B cell (primary cell): ENCODE measurements around the gene NUDT3. TPM values are rescaled to one million over a fixed set of nuclear protein-coding genes. Genes with fewer than 3 reads are reported as not detected.

Experiments used
- ATAC-seq: fragments of 200-7000 bp; cut with Tn5 transposase; one replicate; pipeline ENCODE4 v1.10.0; 2021; ENCODE audit warnings: low read depth, mild to moderate bottlenecking, moderate number of reproducible peaks, moderate library complexity
- CTCF ChIA-PET: fragments of 350-600 bp; sonication (Branson Sonifier 250); formaldehyde crosslinking; loops from one replicate; lab custom pipeline; 2021; ENCODE audit warnings: antibody characterized with exemption, inconsistent platforms; lab: Charles Lee
- POLR2A ChIA-PET: fragments of 350-600 bp; sonication (Branson Sonifier 250); formaldehyde crosslinking; loops from one replicate; lab custom pipeline; 2021; ENCODE audit warnings: antibody characterized with exemption; lab: Charles Lee
- DNase-seq: peaks from one replicate; pipeline ENCODE4 v3.0.0; 2013
- H2AFZ ChIP-seq: 2 replicates; pipeline ENCODE4 v1.6.1; 2012; ENCODE audit warnings: mild to moderate bottlenecking, low read depth, low read length; ENCODE audit not compliant: insufficient read depth, poor library complexity, severe bottlenecking
- H3K27ac ChIP-seq, 2 donors: 1 replicate in 1 of 2; 2 replicates in 1 of 2; pipeline ENCODE4 v1.5.1; 2012 to 2013; ENCODE audit warnings: low read length in 2 of 2, mild to moderate bottlenecking in 2 of 2, moderate library complexity in 1 of 2
- H3K27me3 ChIP-seq, 4 experiments: fragments of 200-600 bp in 1 of 4; sonication (generic) in 1 of 4; replicated peaks in 1 of 4; 1 replicate in 2 of 4; 2 replicates in 2 of 4; pipeline versions ENCODE4 v1.6.1 to v1.7.0; 2013 to 2016; ENCODE audit warnings: low read length in 3 of 4, mild to moderate bottlenecking in 2 of 4, mixed read lengths in 1 of 4, moderate library complexity in 1 of 4; ENCODE audit not compliant: insufficient read depth in 4 of 4, control insufficient read depth in 3 of 4; ENCODE audit errors: control extremely low read depth in 1 of 4
- H3K36me3 ChIP-seq, 2 experiments: replicated peaks in 1 of 2; 1 replicate in 1 of 2; 2 replicates in 1 of 2; pipeline versions ENCODE4 v1.6.1 to v1.7.1; 2013; ENCODE audit warnings: low read length in 1 of 2; ENCODE audit not compliant: insufficient read depth in 2 of 2, control insufficient read depth in 1 of 2; ENCODE audit errors: control extremely low read depth in 1 of 2, extremely low read depth in 1 of 2
- H3K4me1 ChIP-seq, 2 donors: fragments of 200-600 bp in 1 of 2; sonication (generic) in 1 of 2; 1 replicate in 1 of 2; 2 replicates in 1 of 2; pipeline versions ENCODE4 v1.5.1 to v1.6.1; 2013 to 2017; ENCODE audit warnings: low read length in 2 of 2; ENCODE audit not compliant: control insufficient read depth in 2 of 2, insufficient read depth in 2 of 2
- H3K4me2 ChIP-seq: replicated peaks from 2 replicates; pipeline ENCODE3; 2012; ENCODE audit warnings: mild to moderate bottlenecking, low read depth, low read length; ENCODE audit not compliant: poor library complexity, severe bottlenecking
- H3K4me3 ChIP-seq, 5 experiments: fragments of 200-600 bp in 1 of 5; sonication (generic) in 1 of 5; 1 replicate in 3 of 5; 2 replicates in 2 of 5; pipeline versions ENCODE4 v1.5.1 to v1.7.0; 2011 to 2016; ENCODE audit warnings: low read length in 4 of 5, mild to moderate bottlenecking in 4 of 5, low read depth in 2 of 5, control low read depth in 1 of 5, moderate library complexity in 1 of 5; ENCODE audit not compliant: insufficient read depth in 1 of 5; ENCODE audit errors: control extremely low read depth in 1 of 5, extremely low read depth in 1 of 5
- H3K79me2 ChIP-seq: fragments of 200-600 bp; sonication (generic); one replicate; pipeline ENCODE4 v1.6.0; 2016; ENCODE audit warnings: low read length; ENCODE audit not compliant: control insufficient read depth, insufficient read depth
- H3K9ac ChIP-seq: fragments of 200-600 bp; sonication (generic); 2 replicates; pipeline ENCODE4 v1.6.1; 2017; ENCODE audit warnings: mild to moderate bottlenecking, low read length, moderate library complexity
- H3K9me3 ChIP-seq, 3 donors: one replicate each; pipeline versions ENCODE4 v1.6.1 to v1.7.1; 2013; ENCODE audit warnings: low read length in 2 of 3; ENCODE audit not compliant: control insufficient read depth in 2 of 3, insufficient read depth in 1 of 3; ENCODE audit errors: control extremely low read depth in 1 of 3
- H4K20me1 ChIP-seq: 2 replicates; pipeline ENCODE4 v1.6.0; 2012; ENCODE audit warnings: mild to moderate bottlenecking, low read length; ENCODE audit not compliant: insufficient read depth, control insufficient read depth, poor library complexity, severe bottlenecking
- H3K27ac Mint-ChIP-seq: one replicate; pipeline ENCODE4 v1.8.0; 2021; ENCODE audit warnings: mixed read lengths
- H3K27me3 Mint-ChIP-seq: one replicate; pipeline ENCODE4 v1.8.0; 2021; ENCODE audit warnings: mixed read lengths
- H3K4me1 Mint-ChIP-seq: one replicate; pipeline ENCODE4 v1.8.0; 2021; ENCODE audit warnings: mixed read lengths
- H3K4me3 Mint-ChIP-seq: one replicate; pipeline ENCODE4 v1.8.0; 2021; ENCODE audit warnings: mixed read lengths
- H3K9me3 Mint-ChIP-seq: one replicate; pipeline ENCODE4 v1.8.0; 2022; ENCODE audit warnings: mixed read lengths; ENCODE audit not compliant: insufficient read depth
- EZH2 ChIP-seq: IDR thresholded peaks from 2 replicates; pipeline ENCODE4 v1.6.1; 2012; ENCODE audit warnings: borderline replicate concordance, low read depth, mild to moderate bottlenecking, moderate library complexity, low read length; ENCODE audit not compliant: insufficient read depth, poor library complexity, severe bottlenecking
- WGBS: methylation state at CpG from one replicate; pipeline ENCODE4 v1.1.5; 2013; ENCODE audit warnings: missing lambda C conversion rate; ENCODE audit not compliant: insufficient coverage; 5-methylcytosine and 5-hydroxymethylcytosine counted together
- intact Hi-C: fragments of 100-400 bp; cut with micrococcal nuclease; formaldehyde crosslinking; loops from one replicate; pipeline ENCODE4 v1.10.0; 2022
- polyA plus RNA-seq: library from polyadenylated mRNA; depleted of rRNA; stranded (reverse); fragments of >200 nt; gene quantifications from 2 replicates; pipeline ENCODE4 v1.2.3, GENCODE V29; 2012
- total RNA-seq, 2 donors: library from RNA; stranded (reverse); fragments of 120-200 nt in 1 of 2; gene quantifications; 1 replicate in 1 of 2; 2 replicates in 1 of 2; pipeline versions ENCODE4 v1.2.3 to v1.2.4, GENCODE V29; 2013 to 2022
- TF ChIP-seq, protein P1 (sequence below): fragments of 200-600 bp; IDR thresholded peaks from one replicate; pipeline ENCODE4 v1.8.0; 2022; ENCODE audit warnings: antibody characterized with exemption, mild to moderate bottlenecking

Gene NUDT3
- total and polyA plus RNA-seq, 2 donors (not counting 1 experiment from before 2014, with no cell fraction given) = 18.2 to 37.4 TPM

DNA sequence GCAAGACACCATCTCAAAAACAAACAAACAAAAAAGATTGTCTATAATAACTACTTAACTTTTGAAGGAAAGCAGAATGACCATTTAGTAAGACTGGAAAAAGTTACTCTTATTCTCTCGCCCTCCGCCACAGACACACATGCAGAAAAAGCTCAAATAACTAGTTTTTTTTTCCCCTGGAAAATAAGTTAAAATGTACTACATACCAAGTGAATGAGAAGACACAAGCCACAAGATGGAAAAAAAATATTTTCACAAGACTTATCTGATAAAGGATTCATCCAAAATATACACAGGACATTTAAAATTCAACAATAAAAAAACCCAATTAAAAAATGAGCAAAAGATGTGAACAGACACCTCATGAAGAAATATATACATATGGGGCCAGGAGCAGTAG lies 31.9 kb downstream of the NUDT3 start:
- no peak overlapping the region for H3K4me2 ChIP-seq
- H3K9me3 ChIP-seq = no peaks in the 10 kb centered on the region
- ChIA-PET CTCF (interaction anchor here (0.6 kb wide), 1 partner anchor 980 kb away, joined by 3 read pairs; no protein-coding TSS in a partner anchor), POLR2A (no interaction called here)
- peaks cover 97% of the 10 kb centered on the region for H3K79me2 ChIP-seq
- ATAC-seq (no peak), DNase-seq (no peak)
- no peak overlapping the region for H3K27ac ChIP-seq
- H2AFZ ChIP-seq = no peak overlapping the region
- no peak for TF ChIP-seq EZH2
- TF ChIP-seq, protein P1, sequence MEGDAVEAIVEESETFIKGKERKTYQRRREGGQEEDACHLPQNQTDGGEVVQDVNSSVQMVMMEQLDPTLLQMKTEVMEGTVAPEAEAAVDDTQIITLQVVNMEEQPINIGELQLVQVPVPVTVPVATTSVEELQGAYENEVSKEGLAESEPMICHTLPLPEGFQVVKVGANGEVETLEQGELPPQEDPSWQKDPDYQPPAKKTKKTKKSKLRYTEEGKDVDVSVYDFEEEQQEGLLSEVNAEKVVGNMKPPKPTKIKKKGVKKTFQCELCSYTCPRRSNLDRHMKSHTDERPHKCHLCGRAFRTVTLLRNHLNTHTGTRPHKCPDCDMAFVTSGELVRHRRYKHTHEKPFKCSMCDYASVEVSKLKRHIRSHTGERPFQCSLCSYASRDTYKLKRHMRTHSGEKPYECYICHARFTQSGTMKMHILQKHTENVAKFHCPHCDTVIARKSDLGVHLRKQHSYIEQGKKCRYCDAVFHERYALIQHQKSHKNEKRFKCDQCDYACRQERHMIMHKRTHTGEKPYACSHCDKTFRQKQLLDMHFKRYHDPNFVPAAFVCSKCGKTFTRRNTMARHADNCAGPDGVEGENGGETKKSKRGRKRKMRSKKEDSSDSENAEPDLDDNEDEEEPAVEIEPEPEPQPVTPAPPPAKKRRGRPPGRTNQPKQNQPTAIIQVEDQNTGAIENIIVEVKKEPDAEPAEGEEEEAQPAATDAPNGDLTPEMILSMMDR = no peak
- no CpG with 5 or more reads among the region's 2 CpGs for WGBS
- Mint-ChIP-seq H3K27me3 (no peaks in the 10 kb centered on the region), H3K4me3 (no peak overlapping the region), H3K9me3 (no peaks in the 10 kb centered on the region), H3K4me1 (peaks cover 49% of the 10 kb centered on the region), H3K27ac (no peak overlapping the region)
- H3K36me3 ChIP-seq = no peaks in the 10 kb centered on the region
- intact Hi-C loops = no loop called here
- H3K4me1 ChIP-seq = peaks cover 11 to 15% of the 10 kb centered on the region in 2 donors
- H3K27me3 ChIP-seq = no peaks in the 10 kb centered on the region
- peaks cover 50% of the 10 kb centered on the region for H4K20me1 ChIP-seq
- no peak overlapping the region for H3K9ac ChIP-seq
- no peak overlapping the region for H3K4me3 ChIP-seq

- peaks cover 49% of the 10 kb centered on the region for H4K20me1 ChIP-seq
- no peaks in the 10 kb centered on the region for H3K27me3 ChIP-seq
- H3K27ac ChIP-seq = no peak overlapping the region
- no peak for TF ChIP-seq EZH2
- TF ChIP-seq, protein P1 = no peak
- no peak overlapping the region for H3K4me3 Mint-ChIP-seq
- H3K27me3 Mint-ChIP-seq = no peaks in the 10 kb centered on the region
- H3K27ac Mint-ChIP-seq = peak overlapping the region; percentile 46
- H2AFZ ChIP-seq = no peak overlapping the region
- WGBS = no CpG with 5 or more reads among the region's 2 CpGs
- CTCF ChIA-PET = interaction anchor here (0.7 to 0.8 kb wide), 2 partner anchors 55 to 68 kb away, joined by 3 read pairs; no protein-coding TSS in a partner anchor
- POLR2A ChIA-PET = no interaction called here
- no peaks in the 10 kb centered on the region for H3K9me3 ChIP-seq
- H3K9me3 Mint-ChIP-seq = no peaks in the 10 kb centered on the region
- DNase-seq (no peak), ATAC-seq (no peak)
- H3K79me2 ChIP-seq = peaks cover 95% of the 10 kb centered on the region
- intact Hi-C loops = no loop called here
- no peaks in the 10 kb centered on the region for H3K36me3 ChIP-seq
- H3K9ac ChIP-seq = no peak overlapping the region
- peaks cover 11 to 15% of the 10 kb centered on the region in 2 donors for H3K4me1 ChIP-seq
- no peak overlapping the region for H3K4me3 ChIP-seq
- H3K4me2 ChIP-seq = no peak overlapping the region
- H3K4me1 Mint-ChIP-seq = peaks cover 47% of the 10 kb centered on the region
Observed at GRCh38 chr6:34359418-34360158, 32.9 kb downstream of the NUDT3 start.
